HG03280 (cell line): ENCODE results near the gene STAT5A.
"Not testable (repeated sequence)": the region's sequence is repeated elsewhere in the genome, so short reads cannot be mapped to it uniquely, and the experiment has no call there.

Experiments
- ATAC-seq: cut with Tn5 transposase; IDR thresholded peaks from one replicate; pipeline ENCODE4 v1.9.1; 2021; ENCODE audit warnings: mild to moderate bottlenecking, moderate library complexity; ENCODE audit not compliant: unreplicated experiment

Gene STAT5A

DNA sequence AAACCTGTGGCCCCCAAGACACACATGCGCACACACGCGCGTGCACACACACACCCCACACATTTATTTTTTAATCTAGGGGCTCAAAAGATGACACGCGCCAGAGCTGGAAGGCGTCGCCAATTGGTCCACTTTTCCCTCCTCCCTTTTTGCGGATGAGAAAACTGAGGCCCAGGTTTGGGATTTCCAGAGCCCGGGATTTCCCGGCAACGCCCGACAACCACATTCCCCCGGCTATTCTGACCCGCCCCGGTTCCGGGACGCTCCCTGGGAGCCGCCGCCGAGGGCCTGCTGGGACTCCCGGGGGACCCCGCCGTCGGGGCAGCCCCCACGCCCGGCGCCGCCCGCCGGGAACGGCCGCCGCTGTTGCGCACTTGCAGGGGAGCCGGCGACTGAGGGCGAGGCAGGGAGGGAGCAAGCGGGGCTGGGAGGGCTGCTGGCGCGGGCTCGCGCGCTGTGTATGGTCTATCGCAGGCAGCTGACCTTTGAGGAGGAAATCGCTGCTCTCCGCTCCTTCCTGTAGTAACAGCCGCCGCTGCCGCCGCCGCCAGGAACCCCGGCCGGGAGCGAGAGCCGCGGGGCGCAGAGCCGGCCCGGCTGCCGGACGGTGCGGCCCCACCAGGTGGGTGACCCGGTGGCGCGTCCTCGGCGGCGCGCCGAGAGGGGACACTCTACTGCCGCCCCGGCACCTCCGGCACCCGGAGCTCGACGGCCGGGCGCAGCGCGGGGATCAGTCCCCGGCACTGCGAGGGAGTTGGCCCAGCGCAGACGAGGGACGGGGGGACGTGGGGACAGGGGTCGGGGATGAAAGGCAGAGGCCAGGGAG lies at the start of gene STAT5A:
STAT5A (plus strand) TSS at position 522 of the 826 bp plus-strand sequence. CDS start 914 bp downstream, outside the sequence.
- peak; percentile 53 for ATAC-seq

DNA sequence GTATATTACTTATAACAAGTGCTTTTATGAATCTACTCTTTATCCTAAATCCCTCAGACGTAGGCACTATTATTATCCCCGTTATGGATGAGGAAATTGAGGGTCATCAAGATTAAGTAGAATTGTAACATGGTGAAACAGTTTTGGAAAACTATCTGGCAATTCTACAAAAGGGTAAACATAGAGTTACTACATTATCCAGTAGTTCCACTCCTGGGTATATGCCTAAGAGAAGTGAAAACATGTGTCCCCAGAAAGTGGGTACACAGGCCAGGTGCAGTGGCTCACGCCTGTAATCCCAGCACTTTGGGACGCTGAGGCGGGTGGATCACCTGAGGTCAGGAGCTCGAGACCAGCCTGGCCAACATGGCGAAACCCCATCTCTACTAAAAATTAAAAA lies 48.7 kb upstream of the STAT5A start:
- not testable (repeated sequence) for ATAC-seq

DNA sequence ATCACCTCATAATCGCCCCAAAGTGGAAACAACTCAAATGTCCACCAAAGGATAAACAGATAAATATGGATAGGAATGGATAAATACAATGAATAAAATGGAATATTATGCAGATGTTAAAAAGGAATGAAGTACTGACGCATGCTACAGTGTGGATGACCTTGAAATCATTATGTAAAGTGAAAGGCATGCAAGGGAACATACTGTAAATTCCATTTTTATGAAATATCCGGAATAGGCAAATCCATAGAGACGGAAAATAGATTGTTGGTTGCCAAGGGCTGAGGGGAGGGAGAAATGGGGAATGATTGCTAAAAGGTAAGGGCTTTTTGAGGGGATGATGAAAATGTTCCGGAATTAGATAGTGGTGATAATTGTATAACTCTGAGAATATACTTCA lies 48.1 kb upstream of the STAT5A start:
- ATAC-seq = no peak

DNA sequence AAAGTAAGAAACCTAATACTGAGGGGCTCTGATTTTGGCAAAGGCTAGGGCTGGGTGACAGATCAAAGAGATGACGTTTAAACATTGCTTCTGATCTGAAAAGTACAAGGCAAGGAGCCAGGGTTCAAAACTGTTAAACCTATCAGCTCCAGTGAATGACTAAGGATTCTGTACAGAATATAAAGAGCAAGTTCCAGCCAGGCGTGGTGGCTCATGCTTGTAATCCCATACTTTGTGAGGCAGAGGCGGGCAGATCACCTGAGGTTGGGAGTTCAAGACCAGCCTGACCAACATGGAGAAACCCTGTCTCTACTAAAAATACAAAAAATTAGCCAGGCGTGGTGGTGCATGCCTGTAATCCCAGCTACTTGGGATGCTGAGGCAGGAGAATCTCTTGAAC lies 47.4 kb upstream of the STAT5A start:
- ATAC-seq = not testable (repeated sequence)

DNA sequence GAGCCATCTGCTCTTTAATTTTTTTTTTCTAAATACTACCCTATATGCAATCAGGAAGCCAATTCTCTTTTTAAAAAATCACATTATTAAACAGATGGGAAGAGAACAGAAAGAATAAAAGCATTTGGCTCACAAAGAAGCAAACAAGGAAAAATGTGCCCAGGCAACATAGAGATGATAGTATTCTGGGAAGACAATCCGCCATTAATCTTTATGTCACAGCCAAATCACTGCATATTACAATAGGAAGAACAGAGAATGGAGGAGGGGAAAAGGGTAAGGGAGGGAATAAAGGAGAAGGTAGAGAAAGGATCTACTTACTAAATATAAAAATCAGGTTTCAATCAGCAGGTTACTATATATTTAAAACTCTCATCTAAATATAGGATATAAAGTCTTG lies 46.4 kb upstream of the STAT5A start:
- no peak for ATAC-seq

DNA sequence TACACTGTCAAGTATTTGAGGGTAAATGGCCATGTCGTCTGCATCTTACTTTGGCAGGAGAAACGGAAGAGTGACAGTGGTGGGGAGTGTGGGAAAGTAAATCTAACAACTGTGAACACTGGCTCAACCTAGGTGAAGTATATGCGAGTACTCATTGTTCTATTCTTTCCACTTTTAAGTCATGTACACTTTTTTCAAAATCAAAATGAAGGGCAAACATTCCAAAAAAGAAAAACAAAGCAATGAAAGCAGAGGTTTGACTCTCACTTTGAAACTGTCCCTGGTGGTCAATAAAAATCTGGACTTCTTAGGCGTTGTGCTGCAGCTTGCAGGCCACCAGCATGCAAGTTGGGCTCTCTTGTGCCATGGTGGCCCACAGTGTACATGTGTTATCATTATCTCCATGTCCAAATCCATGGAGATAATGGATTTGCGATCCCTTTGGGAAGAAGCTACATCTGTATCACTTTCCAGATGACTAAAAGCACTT lies 44.8 kb upstream of the STAT5A start:
- no peak for ATAC-seq

DNA sequence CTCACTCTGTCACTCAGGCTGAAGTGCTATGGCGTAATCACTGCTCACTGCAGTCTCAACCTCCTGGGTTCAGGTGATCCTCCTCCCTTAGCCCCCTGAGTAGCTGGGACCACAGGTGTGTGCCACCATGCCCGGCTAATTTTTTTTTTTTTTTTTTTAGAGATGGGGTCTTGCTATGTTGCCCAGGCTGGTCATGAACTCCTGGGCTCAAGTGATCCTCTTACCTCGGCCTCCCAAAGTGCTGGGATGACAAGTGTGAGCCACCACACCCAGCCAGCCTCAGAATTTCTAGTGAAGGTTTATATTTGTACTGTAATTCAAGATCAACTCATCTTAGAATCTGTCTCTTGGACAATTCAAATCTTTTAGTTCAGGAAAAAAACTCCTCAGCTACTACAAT lies 44.2 kb upstream of the STAT5A start:
- ATAC-seq = not testable (repeated sequence)

DNA sequence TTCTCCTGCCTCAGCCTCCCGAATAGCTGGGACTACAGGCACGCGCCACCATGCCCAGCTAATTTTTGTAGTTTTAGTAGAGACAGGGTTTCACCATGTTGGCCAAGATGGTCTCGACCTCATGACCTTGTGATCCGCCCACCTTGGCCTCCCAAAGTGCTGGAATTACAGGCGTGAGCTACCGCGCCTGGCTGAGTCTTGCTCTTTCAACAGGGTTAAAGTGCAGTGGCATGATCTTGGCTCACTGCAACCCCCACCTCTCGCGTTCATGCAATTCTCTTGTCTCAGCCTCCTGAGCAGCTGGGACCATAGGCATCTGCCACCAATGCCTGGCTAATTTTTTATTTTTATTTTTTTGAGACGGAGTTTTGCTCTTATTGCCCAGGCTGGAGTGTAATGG lies 43.1 kb upstream of the STAT5A start:
- ATAC-seq = not testable (repeated sequence)

DNA sequence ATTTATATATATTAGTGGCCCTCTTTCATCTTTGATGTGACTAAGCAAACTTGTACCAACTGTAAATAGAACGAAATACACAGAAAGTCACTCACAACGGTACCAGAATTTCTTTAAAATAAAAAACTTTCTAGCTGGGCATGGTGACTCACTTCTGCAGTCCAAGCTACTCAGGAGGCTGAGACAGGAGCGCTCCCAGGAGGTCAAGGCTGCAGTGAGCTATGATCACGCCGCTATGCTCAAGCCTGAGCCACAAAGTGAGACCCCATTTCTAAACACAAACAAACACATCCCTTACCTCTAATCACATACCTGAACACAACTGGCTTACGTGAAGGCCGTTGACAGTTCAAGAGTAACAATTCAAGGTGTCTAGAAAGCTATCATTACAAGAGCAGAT lies 41.8 kb upstream of the STAT5A start:
- no peak for ATAC-seq

DNA sequence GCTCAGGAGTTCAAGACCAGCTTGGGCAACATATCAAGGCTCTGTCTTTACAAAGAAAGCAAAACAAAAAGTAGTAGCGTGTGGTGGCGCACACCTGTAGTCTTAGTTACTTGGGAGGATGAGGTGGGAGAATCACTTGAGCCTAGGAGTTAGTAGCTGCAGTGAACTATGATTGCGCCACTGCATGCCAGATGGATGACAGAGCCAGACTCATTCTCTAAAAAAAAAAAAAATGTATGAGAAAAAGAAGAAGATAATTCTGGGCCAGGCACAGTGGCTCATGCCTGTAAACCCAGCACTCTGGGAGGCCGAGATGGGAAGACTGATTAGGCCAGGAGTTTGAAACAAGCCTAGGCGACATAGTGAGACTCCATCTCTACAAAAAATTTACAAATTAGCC lies 40.6 kb upstream of the STAT5A start:
- no peak for ATAC-seq

DNA sequence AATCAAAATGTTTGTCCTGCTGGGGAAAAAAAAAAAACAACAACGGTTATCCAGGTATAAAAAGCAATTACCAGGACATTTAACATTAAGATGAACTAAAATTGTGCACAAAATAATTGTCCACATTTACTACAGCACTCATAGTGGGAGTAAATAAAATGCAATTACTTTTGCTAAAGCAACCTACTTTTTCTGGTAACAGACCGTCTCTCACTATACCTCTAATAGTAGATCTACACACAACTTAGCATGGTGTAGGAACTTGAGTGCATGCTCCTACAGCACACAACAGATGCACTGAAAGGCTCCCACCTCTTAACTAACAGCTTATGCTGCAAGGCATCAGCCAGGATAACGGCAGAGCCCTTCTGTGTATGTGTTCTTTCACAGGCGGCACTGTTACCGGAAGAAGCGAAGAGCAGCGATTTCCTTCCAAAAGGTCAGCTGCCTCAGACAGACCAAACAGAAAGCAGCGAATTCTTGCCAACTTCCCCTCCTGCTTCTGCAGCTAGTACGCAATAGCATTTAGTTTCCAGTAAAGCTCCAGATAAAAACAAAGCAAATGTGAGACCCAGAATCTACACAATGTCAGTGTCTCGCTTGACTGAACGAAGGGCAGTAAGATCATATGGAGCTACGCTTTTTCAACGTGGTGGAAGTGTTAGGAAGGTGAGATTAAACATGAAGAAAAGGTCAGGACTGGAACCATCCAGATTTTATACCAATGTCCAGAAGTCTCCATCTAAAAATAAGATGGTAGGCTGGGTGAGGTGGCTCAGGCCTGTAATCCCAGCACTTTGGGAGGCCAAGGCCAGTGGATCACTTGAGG lies 39.7 kb upstream of the STAT5A start:
- ATAC-seq = peak; percentile 87

DNA sequence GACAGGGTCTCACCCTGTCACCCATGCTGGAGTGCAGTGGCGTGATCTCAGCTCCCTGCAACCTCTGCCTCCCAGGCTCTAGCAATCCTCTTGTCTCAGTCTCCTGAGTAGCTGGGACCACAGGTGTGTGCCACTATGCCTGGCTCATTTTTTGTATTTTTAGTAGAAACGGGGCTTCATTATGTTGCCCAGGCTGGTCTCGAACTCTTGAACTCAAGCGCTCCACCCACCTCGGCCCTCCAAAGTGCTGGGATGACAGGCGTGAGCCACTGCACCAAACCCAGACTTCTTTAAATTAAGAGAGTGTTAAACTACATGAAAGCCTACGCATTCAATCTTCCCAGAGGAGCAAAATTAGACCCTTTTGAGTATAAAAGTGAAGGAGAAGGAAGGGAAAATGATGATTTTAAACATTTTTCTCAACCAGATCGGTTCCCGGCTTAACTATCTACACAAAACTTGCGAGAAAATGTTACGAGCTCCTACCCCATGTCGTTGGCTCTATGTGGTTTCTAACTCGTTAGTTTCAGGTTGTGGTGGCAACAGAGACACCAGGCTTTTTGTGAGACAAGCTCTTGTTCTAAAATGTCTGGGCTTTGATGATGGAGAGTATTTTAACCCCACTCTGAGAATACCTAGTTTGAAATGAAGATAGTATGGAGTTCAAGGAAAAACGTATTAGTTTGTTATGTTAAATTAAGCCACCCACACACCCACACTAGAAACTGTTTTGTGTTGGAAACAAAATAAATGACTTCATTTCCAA lies 38.4 kb upstream of the STAT5A start:
- ATAC-seq = no peak

DNA sequence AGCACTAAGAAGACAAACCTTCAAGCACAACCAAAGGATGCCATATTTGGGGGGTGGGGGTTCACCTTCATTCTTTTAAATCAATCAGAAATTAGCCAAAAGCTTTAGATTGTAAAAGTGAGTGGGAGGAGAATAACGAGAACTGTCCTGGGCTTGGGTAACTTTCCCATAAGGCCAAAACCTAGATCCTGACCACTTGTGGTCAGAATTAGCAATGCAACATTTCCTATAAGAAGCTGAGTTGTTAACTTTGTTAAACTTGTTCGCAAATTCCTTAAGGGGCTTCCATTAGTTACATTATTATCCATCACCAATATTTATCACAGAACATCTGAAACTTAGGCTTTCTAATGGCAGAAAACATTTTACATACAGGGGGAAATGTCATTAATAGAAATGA lies 37.2 kb upstream of the STAT5A start:
- no peak for ATAC-seq

DNA sequence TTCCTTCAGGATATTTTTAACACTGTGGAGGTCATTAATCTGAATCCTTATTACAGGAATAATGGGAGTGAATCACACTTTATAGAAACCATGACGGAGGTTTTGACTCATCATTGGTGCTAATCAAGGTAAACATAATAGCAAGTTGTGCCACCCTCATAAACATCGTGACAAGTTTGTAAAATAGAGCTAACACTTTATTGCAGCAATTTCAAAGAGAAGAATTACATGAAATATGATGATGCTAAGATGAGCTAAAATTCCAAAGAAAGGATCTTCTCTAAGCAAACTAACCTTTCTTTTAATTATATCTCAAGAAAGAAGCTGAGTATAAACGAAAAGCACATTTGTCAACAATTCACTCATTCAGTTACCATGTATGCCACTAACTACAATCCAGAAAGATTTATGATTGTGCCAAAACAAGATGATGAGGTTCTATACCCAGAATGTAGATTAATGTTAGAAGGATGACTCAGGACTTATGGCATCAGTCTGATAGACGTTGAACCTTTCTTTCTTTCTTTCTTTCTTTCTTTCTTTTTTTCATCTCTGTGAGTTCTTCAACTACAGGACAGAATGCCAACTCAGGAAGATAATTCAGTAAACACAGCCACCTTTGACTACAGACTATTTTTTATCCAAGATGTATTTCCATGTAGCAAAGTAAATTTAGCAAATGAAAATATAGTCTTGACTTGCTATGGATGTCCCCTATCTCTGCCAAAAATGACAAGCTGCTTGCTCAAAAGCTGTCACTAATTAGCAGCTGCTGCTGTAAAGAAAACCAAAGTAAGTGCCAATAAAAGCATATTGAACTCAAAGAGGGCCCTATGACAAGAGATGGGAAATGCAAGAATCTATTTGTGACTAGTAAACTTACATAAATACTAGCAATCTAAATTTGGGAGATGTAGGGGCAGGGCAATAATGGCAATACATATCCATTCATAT lies 35.4 kb upstream of the STAT5A start:
- no peak for ATAC-seq

DNA sequence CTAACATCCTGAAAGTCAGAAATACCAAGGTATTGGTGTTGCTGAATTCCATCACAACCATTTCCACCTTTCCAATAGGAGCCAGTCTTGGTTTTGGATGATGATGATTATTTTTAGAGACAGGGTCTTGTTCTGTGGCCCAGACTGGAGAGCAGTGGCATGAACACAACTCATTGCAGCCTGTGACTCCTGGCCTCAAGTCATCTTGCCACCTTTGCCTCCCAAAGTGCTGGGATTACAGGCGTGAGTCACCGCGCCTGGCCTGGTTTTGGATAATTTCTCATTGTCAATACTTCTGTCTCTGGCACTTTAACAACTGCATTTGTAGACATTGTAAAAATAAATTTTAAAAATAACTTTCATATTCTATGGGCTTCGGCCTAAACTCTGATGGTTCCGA lies 34.7 kb upstream of the STAT5A start:
- no peak for ATAC-seq

DNA sequence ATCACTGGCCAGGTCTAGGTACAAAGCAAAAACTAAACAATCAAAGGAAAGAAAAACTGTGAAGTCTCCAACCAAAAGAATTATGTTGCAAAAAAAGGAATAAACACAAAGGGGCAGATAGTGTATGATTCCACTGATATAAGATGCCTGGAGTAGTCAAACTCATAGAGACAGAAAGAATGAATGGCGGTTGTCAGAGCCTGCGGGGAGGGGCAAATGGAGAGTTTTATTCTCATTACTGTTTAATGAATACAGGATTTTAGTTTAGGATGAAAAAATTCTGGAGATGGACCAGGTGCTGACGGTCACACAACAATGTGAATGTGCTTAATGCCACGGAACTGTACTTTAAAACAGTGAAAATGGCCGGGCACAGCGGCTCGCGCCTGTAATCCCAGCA lies 32.9 kb upstream of the STAT5A start:
- no peak for ATAC-seq

DNA sequence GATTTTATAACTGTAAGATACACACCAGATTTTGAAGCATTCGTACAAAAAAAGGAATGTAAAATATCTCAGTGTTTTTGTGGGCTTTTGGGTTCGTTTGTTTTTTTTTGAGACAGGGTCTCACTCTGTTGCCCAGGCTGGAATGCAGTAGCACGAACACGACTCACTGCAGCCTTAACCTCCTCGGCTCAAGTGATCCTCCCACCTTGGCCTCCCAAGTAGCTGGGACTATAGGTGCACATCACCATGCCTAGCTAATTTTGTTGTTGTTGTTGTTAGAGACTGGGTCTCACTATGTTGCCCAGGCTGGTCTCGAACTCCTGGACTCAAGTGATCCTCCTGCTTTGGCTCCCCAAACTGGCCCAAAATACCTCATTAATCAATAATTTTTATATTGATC lies 28.0 kb upstream of the STAT5A start:
- no peak for ATAC-seq

DNA sequence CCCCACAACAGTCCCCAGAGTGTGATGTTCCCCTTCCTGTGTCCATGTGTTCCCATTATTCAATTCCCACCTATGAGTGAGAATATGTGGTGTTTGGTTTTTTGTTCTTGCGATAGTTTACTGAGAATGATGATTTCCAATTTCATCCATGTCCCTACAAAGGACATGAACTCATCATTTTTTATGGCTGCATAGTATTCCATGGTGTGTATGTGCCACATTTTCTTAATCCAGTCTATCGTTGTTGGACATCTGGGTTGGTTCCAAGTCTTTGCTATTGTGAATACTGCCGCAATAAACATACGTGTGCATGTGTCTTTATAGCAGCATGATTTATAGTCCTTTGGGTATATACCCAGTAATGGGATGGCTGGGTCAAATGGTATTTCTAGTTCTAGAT lies 23.9 kb upstream of the STAT5A start:
- not testable (repeated sequence) for ATAC-seq

DNA sequence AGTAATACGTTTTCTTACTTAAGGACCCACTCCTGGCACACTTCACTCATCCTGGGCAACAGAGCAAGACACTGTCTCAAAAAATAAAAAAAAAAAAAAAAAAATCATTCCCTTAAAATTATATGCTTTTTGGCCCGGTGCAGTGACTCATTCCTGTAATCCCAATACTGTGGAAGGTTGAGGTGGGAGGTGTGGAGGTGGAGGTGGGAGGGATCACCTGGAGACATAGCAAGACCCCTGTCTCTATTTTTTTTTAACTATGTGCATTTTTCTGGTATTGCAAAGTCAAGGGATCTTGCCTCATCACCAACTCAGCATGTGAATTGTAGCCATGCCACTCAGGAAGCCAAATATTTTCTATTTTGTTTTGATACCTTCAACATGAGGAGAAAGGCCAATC lies 21.8 kb upstream of the STAT5A start:
- ATAC-seq = no peak
